K562 treated with DMSO at 1 percent for 24 hours (cell line): ENCODE results near the gene RFX1. TPM values are rescaled to one million over a fixed set of nuclear protein-coding genes. Genes with fewer than 3 reads are reported as not detected.

ENCODE experiments used
- total RNA-seq: library from RNA; unstranded; fragments of 300-600 nt; gene quantifications from 2 replicates; pipeline ENCODE4 v1.2.3, GENCODE V29; 2022; ENCODE audit warnings: low read depth; ENCODE audit not compliant: insufficient read depth

RFX1 gene
- 16.8 and 17.3 TPM in 2 replicates for total RNA-seq

DNA sequence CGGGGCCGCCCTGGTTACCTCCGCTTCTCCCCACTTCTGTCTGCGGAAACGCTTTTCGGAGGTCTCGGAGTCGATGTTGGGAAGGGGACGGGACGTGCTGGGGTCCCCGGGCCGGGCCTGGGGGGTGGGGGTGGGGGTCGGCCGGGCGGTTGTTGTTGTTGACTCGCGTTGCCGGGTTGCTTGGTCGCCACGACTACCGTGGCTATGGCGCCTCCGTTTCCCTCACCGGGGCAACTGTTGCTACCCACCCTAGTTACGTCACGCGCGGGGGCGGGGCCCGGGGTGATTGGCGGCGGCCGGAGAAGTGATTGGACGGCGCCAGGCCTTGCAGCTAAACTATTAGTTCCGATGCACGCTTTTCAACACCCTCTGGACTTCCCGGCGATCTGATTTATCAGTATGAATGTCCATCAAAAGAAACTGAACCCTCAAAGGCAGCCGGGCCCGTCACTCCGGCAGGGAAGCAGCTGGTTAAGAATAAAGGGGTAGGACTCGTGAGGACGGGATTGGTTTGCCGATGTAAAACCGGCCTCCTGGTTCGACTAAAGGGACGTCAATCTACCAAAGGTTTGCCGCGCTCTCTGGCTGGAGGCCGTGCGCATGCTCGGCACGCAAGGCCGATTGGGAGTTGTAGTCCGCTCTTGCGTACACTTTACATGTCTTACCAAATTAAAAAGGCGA is at the start of gene RFX1:
RFX1 (minus strand) TSS at position 236 of the 681 bp plus-strand sequence. CDS start 12,477 bp downstream, outside the sequence.

DNA sequence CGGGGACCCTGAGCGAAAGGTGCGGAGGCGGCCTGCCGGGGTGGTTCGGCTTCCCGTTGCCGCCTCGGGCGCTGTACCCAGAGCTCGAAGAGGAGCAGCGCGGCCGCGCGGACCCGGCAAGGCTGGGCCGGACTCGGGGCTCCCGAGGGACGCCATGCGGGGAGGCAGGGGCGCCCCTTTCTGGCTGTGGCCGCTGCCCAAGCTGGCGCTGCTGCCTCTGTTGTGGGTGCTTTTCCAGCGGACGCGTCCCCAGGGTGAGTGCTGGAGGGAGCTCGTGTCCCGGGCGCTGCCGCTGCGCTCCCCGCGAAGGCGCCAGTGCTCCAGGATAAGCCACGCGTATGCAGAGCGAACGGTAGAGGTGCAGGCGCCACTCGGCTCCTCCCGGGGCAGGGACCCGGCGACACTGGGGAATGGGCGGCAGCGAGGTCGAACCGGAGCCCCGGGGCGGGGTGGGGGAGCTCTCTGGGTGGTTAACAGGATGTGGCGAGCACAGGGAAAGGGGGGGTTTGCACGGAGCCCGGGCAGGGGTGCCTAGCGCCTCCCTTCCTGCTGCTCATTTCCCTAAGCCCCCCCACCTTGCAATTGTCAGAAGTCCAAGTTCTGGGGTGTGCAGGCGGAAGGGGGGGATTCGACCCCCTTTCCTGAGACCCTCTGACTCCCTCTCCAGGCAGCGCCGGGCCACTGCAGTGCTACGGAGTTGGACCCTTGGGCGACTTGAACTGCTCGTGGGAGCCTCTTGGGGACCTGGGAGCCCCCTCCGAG is 25.8 kb upstream of the RFX1 start, which contains the start of gene IL27RA:
IL27RA (plus strand) TSS at position 44 of the 762 bp plus-strand sequence; CDS start at position 155, 111 bp downstream.

DNA sequence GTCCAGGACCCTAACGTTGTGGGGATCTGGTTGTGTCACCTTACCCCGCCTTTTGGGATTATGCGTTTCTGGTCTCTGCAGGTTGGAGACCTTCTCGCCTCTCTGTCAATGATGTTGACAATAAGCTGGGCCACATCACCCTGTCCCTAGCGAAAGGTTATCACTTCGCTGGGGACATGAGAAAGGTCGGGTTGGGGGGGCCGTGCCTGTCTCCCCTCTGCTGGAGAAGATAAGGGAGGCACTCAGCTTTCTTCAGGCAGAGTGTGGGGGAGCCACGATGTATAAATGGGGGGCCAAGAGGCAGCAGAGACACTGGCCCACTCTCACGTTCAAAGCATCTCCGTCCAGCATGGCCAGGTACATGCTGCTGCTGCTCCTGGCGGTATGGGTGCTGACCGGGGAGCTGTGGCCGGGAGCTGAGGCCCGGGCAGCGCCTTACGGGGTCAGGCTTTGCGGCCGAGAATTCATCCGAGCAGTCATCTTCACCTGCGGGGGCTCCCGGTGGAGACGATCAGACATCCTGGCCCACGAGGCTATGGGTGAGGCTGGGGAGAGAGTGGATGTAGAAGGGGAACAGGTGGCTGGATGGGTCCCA is 21.8 kb upstream of the RFX1 start, which contains the start of gene RLN3:
RLN3 (plus strand) TSS at position 293 of the 595 bp plus-strand sequence; CDS start at position 350, 57 bp downstream.

DNA sequence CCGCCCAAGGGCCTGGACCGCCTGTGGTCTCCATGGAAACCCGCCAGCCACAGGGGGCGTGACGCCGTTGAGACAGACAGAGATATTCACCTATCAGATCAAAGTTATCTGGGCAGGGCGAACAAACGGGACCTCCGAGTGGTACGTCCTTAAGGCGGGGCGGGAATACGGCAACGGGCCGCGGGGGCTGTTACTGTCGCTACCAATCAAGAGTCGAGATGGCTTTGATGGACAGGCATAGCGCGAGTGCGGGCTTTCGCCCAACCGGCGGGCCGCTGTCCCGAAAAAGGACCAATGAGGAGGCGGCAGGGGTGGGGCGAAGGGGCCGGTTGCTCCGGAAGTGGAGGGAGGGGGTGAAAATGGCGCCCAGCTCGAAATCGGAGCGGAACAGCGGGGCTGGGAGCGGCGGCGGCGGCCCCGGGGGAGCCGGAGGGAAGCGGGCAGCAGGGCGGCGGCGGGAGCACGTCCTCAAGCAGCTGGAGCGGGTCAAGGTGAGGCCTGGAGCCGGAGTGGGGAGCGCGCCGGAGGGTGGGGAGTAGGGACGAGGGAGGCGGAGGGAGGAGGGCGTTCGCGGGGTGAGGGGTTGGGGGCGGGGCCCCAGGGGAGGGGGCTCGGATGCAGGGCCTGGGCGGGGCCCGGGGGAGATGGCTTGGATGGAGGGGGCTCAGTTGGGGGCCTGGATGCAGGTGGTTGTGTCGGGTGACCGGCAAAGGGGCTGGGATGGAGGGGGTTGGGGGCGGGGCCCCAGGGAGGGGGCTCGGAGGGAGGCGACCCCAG is 53.8 kb downstream of the RFX1 start, which contains the start of gene DCAF15:
DCAF15 (plus strand) TSS at position 356 of the 777 bp plus-strand sequence; CDS start at position 360, 4 bp downstream.

DNA sequence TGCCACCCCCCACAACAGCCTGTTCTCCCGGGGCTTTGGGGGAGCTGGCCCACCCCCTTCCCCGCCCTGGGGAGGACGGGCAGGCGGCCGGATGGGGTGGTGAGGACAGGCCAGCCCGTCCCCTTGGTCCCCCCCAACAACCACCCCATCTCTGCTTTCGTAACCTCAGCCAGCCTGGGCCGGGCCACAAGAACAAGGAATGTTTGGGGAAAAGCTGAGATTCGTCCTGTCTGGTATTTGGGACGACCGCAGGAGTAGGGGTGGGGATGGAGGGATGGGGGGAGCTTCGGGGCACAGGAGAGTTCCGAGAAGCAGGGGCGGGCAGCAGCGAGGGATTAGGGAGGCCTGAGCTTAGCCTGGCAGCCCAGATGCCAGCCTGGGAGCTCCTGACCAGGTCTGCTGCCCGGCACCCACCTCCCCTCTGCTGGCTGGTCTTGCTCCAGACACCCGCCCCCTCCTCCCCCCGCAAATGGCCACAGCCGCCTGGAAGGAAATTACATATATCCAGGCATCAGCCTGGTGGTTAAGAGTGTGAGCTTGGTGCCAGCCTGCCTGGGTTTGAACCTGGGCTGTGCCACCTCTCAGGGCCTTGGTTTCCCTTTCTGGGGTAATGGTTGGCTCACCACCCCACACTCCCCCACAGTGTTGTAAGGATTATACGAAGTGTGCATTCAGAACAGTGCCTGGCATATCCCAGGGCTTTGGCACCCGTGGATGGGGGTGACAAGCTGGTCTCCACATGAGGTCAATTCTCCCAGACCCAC is 67.6 kb downstream of the RFX1 start, which contains the start of gene PODNL1:
PODNL1 (minus strand) TSS at position 117 of the 764 bp plus-strand sequence. CDS start 236 bp downstream, outside the sequence.

Other genes starting within 250 kb of the RFX1 start
- 53.2 and 57.5 TPM in 2 replicates for gene MRI1, start 241.8 kb downstream of the RFX1 start, total RNA-seq
- 133 and 137 TPM in 2 replicates for gene C19orf53, start 231.9 kb downstream of the RFX1 start, total RNA-seq
- 21.0 and 21.5 TPM in 2 replicates for gene ZSWIM4, start 210.9 kb downstream of the RFX1 start, total RNA-seq
- gene NANOS3, start 129.2 kb downstream of the RFX1 start, total RNA-seq = not detected in 2 replicates
- 15.0 and 17.5 TPM in 2 replicates for gene BRME1, start 100.2 kb downstream of the RFX1 start, total RNA-seq
- gene CC2D1A, start 100.1 kb downstream of the RFX1 start, total RNA-seq = 49.7 TPM in 2 replicates
- 2.7 and 3.7 TPM in 2 replicates for gene PODNL1, start 67.9 kb downstream of the RFX1 start, total RNA-seq
- gene DCAF15, start 53.8 kb downstream of the RFX1 start, total RNA-seq = 73.7 and 80.9 TPM in 2 replicates
- gene RLN3, start 21.8 kb upstream of the RFX1 start, total RNA-seq = not detected in 2 replicates
- 14.0 and 16.1 TPM in 2 replicates for gene IL27RA, start 25.4 kb upstream of the RFX1 start, total RNA-seq
- 4.6 and 4.8 TPM in 2 replicates for gene PALM3, start 55.8 kb upstream of the RFX1 start, total RNA-seq
- gene MISP3, start 66.5 kb upstream of the RFX1 start, total RNA-seq = 3.4 and 5.9 TPM in 2 replicates
- gene C19orf67, start 79.5 kb upstream of the RFX1 start, total RNA-seq = 2.2 TPM in 1 of 2 replicates, not detected in the other
- gene SAMD1, start 84.4 kb upstream of the RFX1 start, total RNA-seq = 53.7 and 55.6 TPM in 2 replicates
- gene PRKACA, start 111.4 kb upstream of the RFX1 start, total RNA-seq = 116 and 118 TPM in 2 replicates
- 219 and 265 TPM in 2 replicates for gene ASF1B, start 130.3 kb upstream of the RFX1 start, total RNA-seq
- gene ADGRL1, start 199.8 kb upstream of the RFX1 start, total RNA-seq = 23.0 and 26.8 TPM in 2 replicates